Natural killer cell (primary cell): Measurements from ENCODE around the gene CCER1. TPM values are rescaled to one million over a fixed set of nuclear protein-coding genes. Genes with fewer than 3 reads are reported as not detected.
"Not testable (repeated sequence)": the region's sequence is repeated elsewhere in the genome, so short reads cannot be mapped to it uniquely, and the experiment has no call there.

Source experiments
- ATAC-seq, 3 donors: fragments of 150-1000 bp in 2 of 3; fragments of 200-7000 bp in 1 of 3; cut with Tn5 transposase; 1 replicate in 1 of 3; 2 replicates in 2 of 3; pipeline ENCODE4 v1.10.0; 2021; ENCODE audit warnings: mild to moderate bottlenecking in 2 of 3, moderate library complexity in 2 of 3
- DNase-seq, 2 donors: peaks; one replicate each; pipeline versions ENCODE4 v3.0.0 to v3.0.0-alpha.2; 2013 to 2021; ENCODE audit warnings: mixed read lengths in 1 of 2
- H3K27ac ChIP-seq: one replicate; pipeline ENCODE4 v1.5.1; 2013; ENCODE audit warnings: mild to moderate bottlenecking, low read length
- H3K27me3 ChIP-seq: one replicate; pipeline ENCODE4 v1.6.1; 2013; ENCODE audit warnings: low read length; ENCODE audit not compliant: control insufficient read depth, insufficient read depth
- H3K36me3 ChIP-seq: one replicate; pipeline ENCODE4 v1.6.1; 2013; ENCODE audit warnings: low read length; ENCODE audit not compliant: control insufficient read depth, insufficient read depth
- H3K4me1 ChIP-seq: one replicate; pipeline ENCODE4 v1.6.1; 2013; ENCODE audit warnings: low read length; ENCODE audit not compliant: control insufficient read depth, insufficient read depth
- H3K4me3 ChIP-seq: one replicate; pipeline ENCODE4 v1.5.1; 2013; ENCODE audit warnings: low read length
- H3K9me3 ChIP-seq: one replicate; pipeline ENCODE4 v1.6.1; 2013; ENCODE audit warnings: low read length; ENCODE audit not compliant: control insufficient read depth, insufficient read depth
- H3K27ac Mint-ChIP-seq, 2 donors: one replicate each; pipeline ENCODE4 v1.8.0; 2022; ENCODE audit warnings: mild to moderate bottlenecking in 2 of 2, mixed read lengths in 2 of 2, moderate library complexity in 1 of 2
- H3K27me3 Mint-ChIP-seq, 2 donors: one replicate each; pipeline ENCODE4 v1.8.0; 2022; ENCODE audit warnings: low read depth in 2 of 2, mixed read lengths in 2 of 2
- H3K36me3 Mint-ChIP-seq: one replicate; pipeline ENCODE4 v1.8.0; 2022; ENCODE audit warnings: mixed read lengths
- H3K4me1 Mint-ChIP-seq, 2 donors: one replicate each; pipeline ENCODE4 v1.8.0; 2022; ENCODE audit warnings: mixed read lengths in 2 of 2
- H3K4me3 Mint-ChIP-seq: one replicate; pipeline ENCODE4 v1.8.0; 2022; ENCODE audit warnings: mild to moderate bottlenecking, moderate library complexity, mixed read lengths
- H3K9me3 Mint-ChIP-seq, 2 donors: one replicate each; pipeline ENCODE4 v1.8.0; 2022; ENCODE audit warnings: mixed read lengths in 2 of 2
- WGBS: methylation state at CpG from one replicate; pipeline ENCODE4 v1.1.7; 2013; ENCODE audit warnings: missing lambda C conversion rate; ENCODE audit not compliant: insufficient coverage; 5-methylcytosine and 5-hydroxymethylcytosine counted together
- intact Hi-C: fragments of 100-400 bp; cut with micrococcal nuclease; formaldehyde crosslinking; loops from one replicate; pipeline ENCODE4 v1.14.2; 2022
- total RNA-seq, 4 donors: library from RNA; stranded (reverse); fragments of 120-200 nt in 1 of 4; gene quantifications; one replicate each; pipeline versions ENCODE4 v1.2.3 to v1.2.4, GENCODE V29; 2013 to 2022
- TF ChIP-seq, protein P1 (sequence below): fragments of 200-600 bp; IDR thresholded peaks from one replicate; pipeline ENCODE4 v1.8.0; 2022; ENCODE audit warnings: antibody characterized with exemption

CCER1 gene
- total RNA-seq, 3 donors from 2014 or later (not counting 1 experiment from before 2014, with no cell fraction given): not detected

DNA sequence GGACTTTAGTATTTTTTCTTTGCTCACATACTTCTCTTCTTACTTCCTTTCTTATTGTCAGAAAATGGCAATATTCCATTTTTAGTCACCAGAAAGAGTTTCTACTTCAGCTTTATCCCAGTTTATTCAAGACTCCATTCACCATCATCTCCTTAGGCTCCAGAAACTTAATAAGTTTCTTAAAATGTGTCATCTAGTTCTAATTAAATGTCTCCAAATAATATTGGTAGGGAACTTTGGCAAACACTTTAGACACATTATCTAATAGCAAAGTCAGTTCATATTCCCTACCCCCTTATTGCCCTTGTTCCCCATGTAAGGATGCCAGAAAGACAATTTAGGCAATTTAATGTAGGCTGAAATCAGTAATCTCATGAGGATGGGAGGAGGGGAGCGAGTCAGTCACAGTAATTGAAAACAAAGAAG lies 34.7 kb upstream of the CCER1 start:
- ATAC-seq: no peak
- Histone ChIP-seq H3K4me1 (no peaks in the 10 kb centered on the region), H3K27me3 (no peaks in the 10 kb centered on the region), H3K27ac (no peak overlapping the region), H3K9me3 (no peaks in the 10 kb centered on the region), H3K36me3 (no peaks in the 10 kb centered on the region), H3K4me3 (no peak overlapping the region)
- Mint-ChIP-seq H3K4me1 (no peaks in the 10 kb centered on the region), H3K4me3 (no peak overlapping the region), H3K36me3 (no peaks in the 10 kb centered on the region), H3K27me3 (no peaks in the 10 kb centered on the region), H3K9me3 (no peaks in the 10 kb centered on the region), H3K27ac (no peak overlapping the region)
- TF ChIP-seq, protein P1, sequence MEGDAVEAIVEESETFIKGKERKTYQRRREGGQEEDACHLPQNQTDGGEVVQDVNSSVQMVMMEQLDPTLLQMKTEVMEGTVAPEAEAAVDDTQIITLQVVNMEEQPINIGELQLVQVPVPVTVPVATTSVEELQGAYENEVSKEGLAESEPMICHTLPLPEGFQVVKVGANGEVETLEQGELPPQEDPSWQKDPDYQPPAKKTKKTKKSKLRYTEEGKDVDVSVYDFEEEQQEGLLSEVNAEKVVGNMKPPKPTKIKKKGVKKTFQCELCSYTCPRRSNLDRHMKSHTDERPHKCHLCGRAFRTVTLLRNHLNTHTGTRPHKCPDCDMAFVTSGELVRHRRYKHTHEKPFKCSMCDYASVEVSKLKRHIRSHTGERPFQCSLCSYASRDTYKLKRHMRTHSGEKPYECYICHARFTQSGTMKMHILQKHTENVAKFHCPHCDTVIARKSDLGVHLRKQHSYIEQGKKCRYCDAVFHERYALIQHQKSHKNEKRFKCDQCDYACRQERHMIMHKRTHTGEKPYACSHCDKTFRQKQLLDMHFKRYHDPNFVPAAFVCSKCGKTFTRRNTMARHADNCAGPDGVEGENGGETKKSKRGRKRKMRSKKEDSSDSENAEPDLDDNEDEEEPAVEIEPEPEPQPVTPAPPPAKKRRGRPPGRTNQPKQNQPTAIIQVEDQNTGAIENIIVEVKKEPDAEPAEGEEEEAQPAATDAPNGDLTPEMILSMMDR: no peak
- DNase-seq: no peak
- intact Hi-C loops: loop anchor here (10.0 kb wide), 1 partner anchor 335 kb away; no protein-coding TSS in a partner anchor
- WGBS: 83% methylated on average over 1 of the region's 1 CpG

DNA sequence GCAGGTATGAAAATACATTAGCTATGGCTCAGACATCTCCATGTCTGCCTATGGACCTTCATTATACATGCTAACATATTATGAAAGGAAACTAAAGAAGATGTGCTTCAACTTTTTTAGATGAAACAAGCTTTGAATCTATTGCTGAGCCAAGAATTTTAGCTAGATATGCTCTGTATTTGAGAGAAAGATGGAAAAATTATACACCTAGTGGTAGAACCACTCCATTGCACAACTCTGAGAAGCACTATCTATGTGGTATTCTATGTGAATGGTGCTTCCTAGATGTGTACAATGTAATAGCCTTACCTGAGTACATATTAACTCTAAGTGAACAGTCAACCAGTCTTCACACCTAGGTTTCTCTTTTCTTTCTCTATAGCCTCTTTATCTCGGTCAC lies 32.5 kb upstream of the CCER1 start:
- Histone ChIP-seq H3K9me3 (no peaks in the 10 kb centered on the region), H3K27ac (no peak overlapping the region), H3K27me3 (no peaks in the 10 kb centered on the region), H3K36me3 (no peaks in the 10 kb centered on the region), H3K4me1 (no peaks in the 10 kb centered on the region), H3K4me3 (no peak overlapping the region)
- ATAC-seq (no peak), DNase-seq (no peak)
- Mint-ChIP-seq H3K9me3 (no peaks in the 10 kb centered on the region), H3K36me3 (no peaks in the 10 kb centered on the region), H3K27me3 (no peaks in the 10 kb centered on the region), H3K4me1 (no peaks in the 10 kb centered on the region), H3K27ac (no peak overlapping the region), H3K4me3 (no peak overlapping the region)
- WGBS: no CpG with 5 or more reads among the region's 1 CpG
- intact Hi-C loops: loop anchor here (10.0 kb wide), 1 partner anchor 337 kb away; no protein-coding TSS in a partner anchor
- TF ChIP-seq, protein P1: no peak

DNA sequence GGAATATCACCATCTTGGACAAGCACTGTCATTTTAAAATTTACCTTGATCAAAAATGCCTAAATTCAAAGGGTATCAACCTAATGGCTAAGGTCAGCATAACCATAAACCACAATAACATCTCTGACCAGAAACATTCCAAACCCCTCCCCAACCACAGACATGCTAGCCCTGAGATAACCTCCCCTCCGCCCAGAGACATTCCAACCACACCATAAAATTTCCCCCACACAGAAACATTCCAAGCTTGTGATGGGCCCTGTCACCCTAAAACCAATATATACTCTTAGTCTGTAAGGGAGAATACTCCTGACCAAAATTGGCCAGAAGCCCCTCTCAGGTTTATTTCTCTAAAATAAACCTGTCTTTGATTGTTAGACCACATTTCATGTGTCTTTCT lies 32.1 kb upstream of the CCER1 start:
- intact Hi-C loops: loop anchor here (10.0 kb wide), 1 partner anchor 338 kb away; no protein-coding TSS in a partner anchor
- H3K9me3 ChIP-seq: no peaks in the 10 kb centered on the region
- no peaks in the 10 kb centered on the region for H3K4me1 ChIP-seq
- DNase-seq: no peak
- TF ChIP-seq, protein P1: no peak
- Mint-ChIP-seq H3K36me3 (no peaks in the 10 kb centered on the region), H3K9me3 (no peaks in the 10 kb centered on the region), H3K27ac (no peak overlapping the region), H3K4me1 (no peaks in the 10 kb centered on the region), H3K4me3 (no peak overlapping the region), H3K27me3 (no peaks in the 10 kb centered on the region)
- no peak for ATAC-seq
- 86% methylated on average over 1 of the region's 1 CpG for WGBS
- no peaks in the 10 kb centered on the region for H3K27me3 ChIP-seq
- H3K27ac ChIP-seq: no peak overlapping the region
- H3K4me3 ChIP-seq: no peak overlapping the region
- H3K36me3 ChIP-seq: no peaks in the 10 kb centered on the region

DNA sequence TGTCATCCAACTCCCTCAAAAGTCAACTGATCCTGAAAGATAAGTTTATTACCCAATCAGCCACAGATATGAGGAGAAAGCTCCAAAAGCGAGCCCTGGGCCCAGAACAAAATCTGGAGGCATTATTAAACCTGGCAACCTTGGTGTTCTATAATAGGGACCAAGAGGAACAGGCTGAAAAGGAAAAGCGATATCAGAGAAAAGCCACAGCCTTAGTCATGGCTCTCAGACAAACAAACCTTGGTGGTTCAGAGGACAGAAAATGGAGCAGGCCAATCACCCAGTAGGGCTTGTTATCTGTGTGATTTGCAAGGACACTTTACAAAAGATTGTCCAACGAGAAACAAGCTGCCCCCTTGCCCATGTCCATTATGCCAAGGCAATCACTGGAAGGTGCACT lies 30.4 kb upstream of the CCER1 start:
- not testable (repeated sequence) for H3K4me1 Mint-ChIP-seq, H3K9me3 Mint-ChIP-seq, DNase-seq, H3K9me3 ChIP-seq, H3K27me3 ChIP-seq, H3K36me3 ChIP-seq, ATAC-seq, H3K4me3 ChIP-seq, H3K27ac ChIP-seq, H3K27me3 Mint-ChIP-seq, H3K4me3 Mint-ChIP-seq, H3K4me1 ChIP-seq, H3K27ac Mint-ChIP-seq, H3K36me3 Mint-ChIP-seq
- 80% methylated on average over 3 of the region's 3 CpGs for WGBS
- intact Hi-C loops: loop anchor here (10.0 kb wide), 1 partner anchor 339 kb away; no protein-coding TSS in a partner anchor
